Bone marrow (tissue), 2 donors: Measurements from ENCODE around the gene LDB1.

Experiments used
- DNase-seq, 2 donors: peaks; one replicate each; lab custom pipeline; 2025; lab: John Stamatoyannopoulos, UW

LDB1 gene, protein sequence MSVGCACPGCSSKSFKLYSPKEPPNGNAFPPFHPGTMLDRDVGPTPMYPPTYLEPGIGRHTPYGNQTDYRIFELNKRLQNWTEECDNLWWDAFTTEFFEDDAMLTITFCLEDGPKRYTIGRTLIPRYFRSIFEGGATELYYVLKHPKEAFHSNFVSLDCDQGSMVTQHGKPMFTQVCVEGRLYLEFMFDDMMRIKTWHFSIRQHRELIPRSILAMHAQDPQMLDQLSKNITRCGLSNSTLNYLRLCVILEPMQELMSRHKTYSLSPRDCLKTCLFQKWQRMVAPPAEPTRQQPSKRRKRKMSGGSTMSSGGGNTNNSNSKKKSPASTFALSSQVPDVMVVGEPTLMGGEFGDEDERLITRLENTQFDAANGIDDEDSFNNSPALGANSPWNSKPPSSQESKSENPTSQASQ

DNA sequence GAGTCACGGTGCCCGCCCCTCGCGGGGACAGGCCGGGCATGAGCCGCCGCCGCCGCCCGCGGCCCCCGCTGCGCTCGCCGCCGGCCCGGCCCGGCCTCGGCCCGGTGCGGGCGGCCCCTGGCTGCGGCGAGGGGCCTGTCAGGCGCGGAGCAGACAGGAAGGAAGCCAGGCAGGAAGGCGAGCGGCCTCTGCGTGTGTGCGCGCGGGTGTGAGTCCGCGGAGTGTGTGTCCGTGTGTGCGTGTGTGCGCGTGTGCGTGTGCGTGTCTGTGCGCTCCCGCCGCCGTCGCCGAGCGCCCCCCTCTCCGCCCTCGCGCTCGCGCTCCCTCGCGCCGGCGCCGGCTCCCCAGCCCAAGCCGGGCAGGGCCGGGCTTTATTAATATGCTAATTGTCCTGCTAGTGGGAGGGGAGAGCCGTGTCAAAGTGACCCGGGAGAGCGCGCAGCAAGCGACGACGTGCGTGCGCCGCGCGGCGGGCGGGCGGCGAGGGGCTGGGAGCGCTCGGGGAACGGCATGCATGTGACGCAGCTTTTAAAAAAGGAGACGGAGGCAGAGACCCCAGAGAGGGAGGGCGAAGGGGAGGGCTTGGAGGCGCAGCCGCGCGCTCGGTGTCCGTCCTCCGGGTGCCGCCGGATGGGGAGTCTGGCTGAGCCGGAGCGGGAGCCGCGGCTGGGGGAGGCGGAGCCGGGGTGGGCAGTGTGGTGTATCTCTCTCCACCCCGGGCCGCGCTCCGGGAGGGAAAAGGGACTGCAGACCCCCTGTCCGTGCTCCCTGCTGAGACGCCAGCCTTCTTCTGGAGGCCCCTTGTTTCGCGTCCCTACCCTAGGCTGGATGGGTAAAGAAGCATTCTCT is at the start of gene LDB1:
LDB1 (minus strand) TSS at position 227 of the 849 bp plus-strand sequence. CDS start 258 bp downstream, outside the sequence.
- peak; percentile 49 to 63 for DNase-seq

GRCh38 chr10:102167861-102168260 is 47.7 kb upstream of the LDB1 start:
- DNase-seq, result no peak

DNA sequence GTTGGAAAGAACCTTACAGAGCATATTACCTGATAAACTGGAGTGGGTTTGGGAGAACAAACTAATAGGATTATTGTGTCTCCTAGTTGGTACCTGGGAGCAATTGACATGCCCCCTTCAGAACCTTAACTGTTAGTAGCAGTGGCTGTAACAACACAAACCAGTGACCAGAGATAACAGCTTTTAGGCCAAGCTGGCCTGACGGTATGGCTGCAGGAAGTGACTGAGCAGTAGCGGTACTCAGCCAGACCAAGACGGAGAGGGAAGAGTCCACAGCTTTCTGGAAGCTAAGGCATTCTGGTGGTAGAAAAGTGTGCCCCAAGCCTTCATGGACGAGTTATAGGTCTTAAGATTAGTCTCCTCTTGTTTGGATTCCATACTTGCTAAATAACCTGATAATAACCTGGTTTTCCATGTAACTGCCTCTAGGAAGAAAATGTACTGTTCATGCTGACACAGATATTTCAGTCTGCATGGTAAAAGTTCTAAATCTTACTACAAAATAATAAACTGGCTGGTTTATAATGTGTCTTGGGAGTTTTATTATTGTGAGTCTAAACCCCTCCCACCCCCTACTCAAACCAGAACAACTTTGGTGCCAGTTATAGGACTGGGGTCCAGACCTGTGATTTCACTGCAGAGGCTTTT is 43.3 kb upstream of the LDB1 start:
- DNase-seq, result no peak

GRCh38 chr10:102159831-102160230 is 39.7 kb upstream of the LDB1 start:
- DNase-seq, result no peak

DNA sequence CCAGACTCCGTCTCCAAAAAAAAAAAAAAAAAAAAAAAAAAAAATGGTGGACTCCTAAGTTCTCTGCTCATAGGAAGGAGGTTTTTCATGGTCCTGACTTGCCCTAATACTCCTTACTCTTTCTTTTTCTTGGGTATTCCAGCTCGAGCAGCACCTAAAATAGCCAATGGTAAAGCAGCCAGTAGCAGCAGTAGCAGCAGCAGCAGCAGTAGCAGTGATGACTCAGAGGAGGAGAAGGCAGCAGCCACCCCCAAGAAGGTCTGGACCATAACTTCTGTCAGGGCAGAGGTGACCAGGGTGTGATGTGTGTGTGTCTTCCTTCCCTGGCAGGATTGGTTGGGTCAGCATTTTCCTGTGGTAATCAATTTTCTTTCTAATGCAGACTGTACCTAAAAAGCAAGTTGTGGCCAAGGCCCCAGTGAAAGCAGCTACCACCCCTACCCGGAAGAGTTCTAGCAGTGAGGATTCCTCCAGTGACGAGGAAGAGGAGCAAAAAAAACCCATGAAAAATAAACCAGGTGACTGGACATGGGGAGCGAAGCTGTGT is 39.0 kb upstream of the LDB1 start:
- no peak for DNase-seq

GRCh38 chr10:102157224-102157623 is 37.1 kb upstream of the LDB1 start:
- DNase-seq, result no peak

DNA sequence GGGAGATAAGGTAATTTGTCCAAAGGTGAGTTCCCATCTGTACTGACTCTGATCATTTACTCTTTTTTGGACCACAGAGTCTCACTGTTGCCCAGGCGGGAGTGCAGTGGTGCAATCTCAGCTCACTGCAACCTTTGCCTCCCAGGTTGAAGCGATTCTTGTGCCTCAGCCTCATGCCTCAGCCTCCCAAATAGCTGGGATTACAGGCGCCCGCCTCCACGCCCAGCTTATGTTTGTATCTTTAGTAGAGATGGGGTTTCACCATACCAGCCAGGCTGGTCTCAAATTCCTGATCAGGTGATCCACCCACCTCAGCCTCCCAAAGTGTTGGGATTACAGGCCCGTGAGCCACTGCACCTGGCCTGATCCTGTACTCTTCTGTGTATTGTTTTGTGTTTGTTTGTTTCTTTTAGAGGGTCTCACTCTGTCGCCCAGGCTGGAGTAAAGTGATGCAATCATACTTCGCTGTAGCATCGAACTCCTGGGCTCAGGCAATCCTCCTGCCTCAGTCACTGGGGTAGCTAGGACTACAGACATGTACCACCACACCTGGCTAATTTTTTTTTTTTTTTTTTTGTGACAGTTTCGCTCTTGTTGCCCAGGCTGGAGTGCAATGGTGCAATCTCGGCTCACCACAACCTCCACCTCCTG is 34.4 kb upstream of the LDB1 start:
- DNase-seq, result no peak

DNA sequence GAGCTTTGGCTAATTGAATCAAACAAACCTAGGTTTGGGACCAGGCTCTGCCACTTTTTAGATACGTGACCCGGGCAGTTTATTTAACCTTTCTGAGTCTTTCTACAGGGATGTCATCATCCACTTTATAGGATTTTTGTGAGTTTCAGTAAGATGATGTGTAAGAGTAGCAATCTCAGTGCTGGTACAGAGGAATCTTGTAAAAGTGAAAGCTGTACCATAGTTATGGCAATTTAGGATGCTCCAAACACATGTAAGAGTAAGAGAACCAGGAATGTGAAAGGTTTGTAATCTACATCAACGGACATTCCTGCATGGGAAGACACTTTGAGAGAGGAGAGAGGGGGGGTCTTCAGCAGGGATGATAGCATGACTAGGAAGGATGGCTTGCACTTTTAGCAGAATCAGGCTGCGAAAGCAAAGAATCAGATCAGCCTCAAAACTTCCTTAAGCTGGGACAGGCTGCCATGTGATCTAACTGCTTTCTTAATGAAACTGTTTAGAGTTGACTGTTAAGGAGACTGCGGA is 33.0 kb upstream of the LDB1 start:
- DNase-seq, result no peak

DNA sequence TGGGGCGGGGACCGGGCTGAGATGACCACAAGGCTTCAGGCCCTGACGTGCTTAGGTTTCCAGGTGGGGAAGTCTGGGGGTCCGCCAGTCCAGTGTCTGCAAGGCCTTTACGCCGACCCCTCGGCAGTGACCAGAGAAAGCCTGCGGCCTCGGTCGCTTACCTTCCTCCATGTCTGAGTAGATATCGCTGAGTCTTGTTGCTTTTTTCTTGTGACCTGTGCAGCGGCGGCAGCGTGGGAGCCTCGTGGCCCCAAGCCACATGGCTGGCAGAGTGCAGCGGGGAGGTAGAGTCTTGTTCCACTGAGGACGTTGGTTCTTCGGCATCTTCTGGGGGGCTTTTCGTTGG is 32.4 kb upstream of the LDB1 start:
- no peak for DNase-seq

DNA sequence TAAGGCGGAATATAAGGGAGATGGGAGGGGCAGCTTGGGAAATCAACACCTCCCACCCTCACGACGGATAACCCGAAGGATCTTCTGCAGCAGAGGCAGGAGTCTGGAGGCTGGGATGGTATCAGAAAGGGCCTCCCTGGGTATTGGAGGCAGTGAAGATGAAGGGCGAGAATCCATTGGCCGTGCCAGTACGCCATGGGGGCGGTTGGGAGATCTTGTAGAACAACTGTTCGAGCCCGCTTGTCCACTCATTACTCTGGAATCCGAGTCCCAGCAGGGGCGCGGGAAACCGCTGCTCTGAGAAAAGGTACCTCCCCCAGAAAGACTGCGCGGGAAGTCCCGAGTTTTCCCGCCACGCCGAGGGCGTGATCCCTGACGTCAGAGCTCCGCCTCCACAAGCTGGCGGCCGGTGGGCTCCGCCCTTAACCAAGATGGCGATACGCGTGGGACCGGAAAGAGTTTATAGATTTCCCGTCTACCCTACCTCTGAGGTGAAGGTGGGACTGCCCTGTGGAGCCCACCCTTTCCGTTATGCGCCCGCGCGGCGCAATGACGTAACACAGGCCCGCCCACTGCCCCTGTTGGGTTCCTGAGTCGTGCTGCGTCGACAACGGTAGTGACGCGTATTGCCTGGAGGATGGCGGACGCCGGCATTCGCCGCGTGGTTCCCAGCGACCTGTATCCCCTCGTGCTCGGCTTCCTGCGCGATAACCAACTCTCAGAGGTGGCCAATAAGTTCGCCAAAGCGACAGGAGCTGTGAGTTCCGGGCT is 31.8 kb upstream of the LDB1 start, which contains the start of gene NOLC1:
NOLC1 (plus strand) TSS at position 616 of the 771 bp plus-strand sequence; CDS start at position 638, 22 bp downstream.
- DNase-seq, result peak; percentile 91

GRCh38 chr10:102150970-102151773 is 31.0 kb upstream of the LDB1 start:
- no peak for DNase-seq

- no peak for DNase-seq
Measured at GRCh38 chr10:102148275-102148674, 28.1 kb upstream of the LDB1 start.

DNA sequence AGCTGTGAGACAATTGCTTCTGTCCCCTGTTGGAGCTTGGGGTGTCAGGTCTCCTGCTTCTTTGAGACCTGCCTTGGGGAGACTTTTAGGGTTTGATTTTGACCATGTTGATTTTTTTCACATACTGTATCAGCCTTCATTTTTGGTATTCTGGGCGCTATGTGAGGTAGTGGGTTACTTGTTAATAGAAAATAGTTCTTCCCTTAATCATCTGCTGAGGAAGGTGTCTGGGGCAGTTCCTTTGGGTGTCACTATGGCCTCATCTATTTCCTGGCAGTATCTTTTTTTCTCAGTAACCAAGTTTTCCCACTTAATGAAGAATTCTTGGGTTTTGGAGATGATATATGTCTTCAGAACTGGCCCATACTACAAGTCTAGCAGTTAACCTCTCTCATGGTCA is 27.4 kb upstream of the LDB1 start:
- no peak for DNase-seq

DNA sequence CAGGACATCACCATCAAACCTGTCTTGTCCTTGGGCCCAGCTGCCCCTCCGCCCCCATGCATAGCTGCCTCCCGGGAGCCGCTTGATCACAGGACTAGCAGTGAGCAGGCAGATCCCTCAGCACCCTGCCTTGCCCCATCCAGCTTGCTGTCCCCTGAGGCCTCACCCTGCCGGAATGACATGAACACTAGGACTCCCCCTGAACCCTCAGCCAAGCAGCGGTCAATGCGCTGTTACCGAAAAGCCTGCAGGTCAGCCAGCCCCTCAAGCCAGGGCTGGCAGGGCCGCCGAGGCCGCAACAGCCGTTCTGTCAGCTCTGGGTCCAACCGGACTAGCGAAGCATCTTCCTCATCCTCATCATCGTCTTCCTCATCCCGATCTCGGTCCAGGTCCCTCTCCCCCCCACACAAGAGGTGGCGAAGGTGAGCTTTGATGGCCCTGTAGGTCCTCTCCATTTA is 26.8 kb upstream of the LDB1 start:
- DNase-seq, result no peak

DNA sequence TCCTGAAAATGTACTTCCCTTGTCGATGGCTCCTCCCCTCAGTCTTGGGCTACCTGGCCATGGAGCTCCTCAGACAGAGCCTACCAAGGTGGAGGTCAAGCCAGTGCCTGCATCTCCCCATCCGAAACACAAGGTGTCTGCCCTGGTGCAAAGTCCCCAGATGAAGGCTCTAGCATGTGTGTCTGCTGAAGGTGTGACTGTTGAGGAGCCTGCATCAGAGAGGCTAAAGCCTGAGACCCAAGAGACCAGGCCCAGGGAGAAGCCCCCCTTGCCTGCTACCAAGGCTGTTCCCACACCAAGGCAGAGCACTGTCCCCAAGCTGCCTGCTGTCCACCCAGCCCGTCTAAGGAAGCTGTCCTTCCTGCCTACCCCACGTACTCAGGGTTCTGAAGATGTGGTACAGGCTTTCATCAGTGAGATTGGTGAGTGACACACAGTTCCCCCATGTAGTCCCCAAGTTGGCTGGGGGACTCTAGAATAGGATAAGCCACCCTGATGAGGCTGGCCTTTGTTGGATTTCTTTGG is 21.5 kb upstream of the LDB1 start:
- DNase-seq, result no peak

DNA sequence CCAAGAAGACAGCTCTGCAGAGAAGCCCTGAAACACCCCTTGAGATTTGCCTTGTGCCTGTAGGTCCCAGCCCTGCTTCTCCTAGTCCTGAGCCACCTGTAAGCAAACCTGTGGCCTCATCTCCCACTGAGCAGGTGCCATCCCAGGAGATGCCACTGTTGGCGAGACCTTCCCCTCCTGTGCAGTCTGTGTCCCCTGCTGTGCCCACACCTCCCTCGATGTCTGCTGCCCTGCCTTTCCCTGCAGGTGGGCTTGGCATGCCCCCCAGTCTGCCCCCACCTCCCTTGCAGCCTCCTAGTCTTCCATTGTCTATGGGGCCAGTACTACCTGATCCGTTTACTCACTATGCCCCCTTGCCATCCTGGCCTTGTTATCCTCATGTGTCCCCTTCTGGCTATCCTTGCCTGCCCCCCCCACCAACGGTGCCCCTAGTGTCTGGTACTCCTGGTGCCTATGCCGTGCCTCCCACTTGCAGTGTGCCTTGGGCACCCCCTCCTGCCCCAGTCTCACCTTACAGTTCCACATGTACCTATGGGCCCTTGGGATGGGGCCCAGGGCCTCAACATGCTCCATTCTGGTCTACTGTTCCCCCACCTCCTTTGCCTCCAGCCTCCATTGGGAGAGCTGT is 20.9 kb upstream of the LDB1 start:
- DNase-seq, result no peak

DNA sequence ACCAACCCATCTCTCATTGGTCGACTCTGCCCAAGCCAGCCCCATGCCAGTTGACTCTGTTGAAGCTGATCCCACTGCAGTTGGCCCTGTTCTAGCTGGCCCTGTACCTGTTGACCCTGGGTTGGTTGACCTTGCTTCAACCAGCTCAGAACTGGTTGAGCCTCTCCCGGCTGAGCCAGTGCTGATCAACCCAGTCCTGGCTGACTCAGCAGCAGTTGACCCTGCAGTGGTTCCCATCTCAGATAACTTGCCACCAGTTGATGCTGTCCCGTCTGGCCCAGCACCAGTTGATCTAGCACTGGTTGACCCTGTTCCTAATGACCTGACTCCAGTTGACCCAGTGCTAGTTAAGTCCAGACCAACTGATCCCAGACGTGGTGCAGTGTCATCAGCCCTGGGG is 20.1 kb upstream of the LDB1 start:
- no peak for DNase-seq

- DNase-seq, result no peak
Measured at GRCh38 chr10:102139281-102140110, 19.3 kb upstream of the LDB1 start.
